ENCODE measurements around the gene ARPP21. TPM values are rescaled to one million over a fixed set of nuclear protein-coding genes. Genes with fewer than 3 reads are reported as not detected.

Gene ARPP21
- polyA plus RNA-seq, 1 of the 3 experiments (the other 2 are of a cell fraction): 1.6 TPM

DNA sequence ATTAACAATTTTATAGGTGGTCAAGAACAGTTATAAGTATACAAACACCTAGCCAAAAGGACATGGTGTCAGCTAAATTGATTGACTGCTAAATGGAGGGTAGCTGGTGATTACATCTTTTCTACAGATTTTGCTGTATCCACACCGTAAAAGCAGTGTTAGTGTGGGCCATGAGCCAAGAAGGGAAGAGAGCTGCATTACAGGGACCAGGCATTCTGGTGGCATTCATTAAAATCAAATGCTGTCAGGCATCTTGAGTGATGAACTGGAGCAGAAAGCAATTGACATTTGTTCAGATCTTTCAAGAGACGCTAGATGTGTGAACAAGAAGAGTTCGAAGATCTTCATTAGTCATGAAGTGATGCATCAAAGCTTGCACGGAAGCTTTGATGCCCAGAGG, 177.9 kb downstream of the ARPP21 start:
- H4K20me1 ChIP-seq (ENCODE audit: insufficient read depth): no peaks in the 10 kb centered on the region
- H3K36me3 ChIP-seq (replicated peaks in 1 of 2; ENCODE audit: control insufficient read depth in 1 of 2, insufficient read depth in 2 of 2, low read length in 1 of 2): no peaks in the 10 kb centered on the region
- no peak overlapping the region for H3K4me3 ChIP-seq (ENCODE audit: low read depth in 2 of 2, low read length in 1 of 2)
- H3K79me2 ChIP-seq (ENCODE audit: insufficient read depth): no peaks in the 10 kb centered on the region
- H3K9me2 ChIP-seq: no peaks in the 10 kb centered on the region
- no peaks in the 10 kb centered on the region for H3K27me3 ChIP-seq (ENCODE audit: insufficient read depth)
- H3K4me2 ChIP-seq: no peak overlapping the region
- H3K4me1 ChIP-seq (ENCODE audit: control insufficient read depth in 1 of 2, insufficient read depth in 2 of 2, low read depth in 1 of 2, low read length in 1 of 2): no peaks in the 10 kb centered on the region; a peak in 1 of 4 replicates
- peak; percentile 28 for DNase-seq
- 57% methylated on average over 4 of the region's 4 CpGs for WGBS (ENCODE audit: low lambda C conversion rate)
- TF ChIP-seq FOXM1 (IDR thresholded peaks at IDR 0.05; ENCODE audit: low read depth): no peak
- peak; percentile 66 for TF ChIP-seq GATA2 (CRISPR knock-in tag; IDR thresholded peaks at IDR 0.05)
- TF ChIP-seq FOXJ3 (CRISPR knock-in tag; IDR thresholded peaks at IDR 0.05): no peak
- TF ChIP-seq RXRA (IDR thresholded peaks at IDR 0.05; ENCODE audit: borderline replicate concordance, low read depth): no peak
- POLR2A ChIA-PET: no interaction called here
- H3K9me3 ChIP-seq: no peaks in the 10 kb centered on the region
- H3K9ac ChIP-seq: no peak overlapping the region
- CTCF ChIA-PET: no interaction called here
- no peaks in the 10 kb centered on the region for H3F3A ChIP-seq (replicated peaks; ENCODE audit: insufficient read depth)
- no peak overlapping the region for H2AFZ ChIP-seq (ENCODE audit: low read depth)
- H3K27ac ChIP-seq (ENCODE audit: low read depth in 2 of 2, low read length in 1 of 2): no peak overlapping the region

DNA sequence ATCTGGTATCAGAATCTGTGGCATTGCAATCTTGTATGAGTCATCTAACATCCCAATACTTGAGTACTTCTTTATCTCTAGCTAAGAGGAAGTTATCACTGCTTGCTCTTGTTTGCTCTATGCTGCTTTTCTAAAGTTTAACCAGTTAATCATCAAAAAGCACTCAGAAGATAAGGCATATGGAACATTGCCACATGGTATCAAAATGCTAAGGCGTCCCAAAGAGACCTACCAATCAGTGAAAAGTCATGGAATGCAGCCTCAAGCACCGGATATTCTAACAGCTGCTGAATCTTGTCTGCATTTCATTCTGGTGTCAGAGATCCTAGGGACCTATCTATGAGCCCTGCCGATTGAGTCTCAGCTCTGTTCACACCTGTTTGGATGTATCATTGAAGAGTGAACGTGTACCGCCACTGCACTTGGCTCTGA, 192.8 kb downstream of the ARPP21 start:
- Histone ChIP-seq H3F3A (replicated peaks; ENCODE audit: insufficient read depth) (no peaks in the 10 kb centered on the region), H3K9me3 (no peaks in the 10 kb centered on the region), H3K79me2 (ENCODE audit: insufficient read depth) (no peaks in the 10 kb centered on the region), H3K9me2 (no peaks in the 10 kb centered on the region), H3K36me3 (replicated peaks in 1 of 2; ENCODE audit: control insufficient read depth in 1 of 2, insufficient read depth in 2 of 2, low read length in 1 of 2) (no peaks in the 10 kb centered on the region), H3K4me2 (no peak overlapping the region), H3K9ac (no peak overlapping the region), H4K20me1 (ENCODE audit: insufficient read depth) (no peaks in the 10 kb centered on the region), H2AFZ (ENCODE audit: low read depth) (no peak overlapping the region), H3K4me3 (ENCODE audit: low read depth in 2 of 2, low read length in 1 of 2) (no peak overlapping the region), H3K27ac (ENCODE audit: low read depth in 2 of 2, low read length in 1 of 2) (no peak overlapping the region), H3K4me1 (ENCODE audit: control insufficient read depth in 1 of 2, insufficient read depth in 2 of 2, low read depth in 1 of 2, low read length in 1 of 2) (no peaks in the 10 kb centered on the region; a peak in 1 of 4 replicates), H3K27me3 (ENCODE audit: insufficient read depth) (no peaks in the 10 kb centered on the region)
- WGBS (ENCODE audit: low lambda C conversion rate): 67% methylated on average over 4 of the region's 5 CpGs
- DNase-seq: no peak
- ChIA-PET CTCF (no interaction called here), POLR2A (no interaction called here)
- TF ChIP-seq, protein P1, sequence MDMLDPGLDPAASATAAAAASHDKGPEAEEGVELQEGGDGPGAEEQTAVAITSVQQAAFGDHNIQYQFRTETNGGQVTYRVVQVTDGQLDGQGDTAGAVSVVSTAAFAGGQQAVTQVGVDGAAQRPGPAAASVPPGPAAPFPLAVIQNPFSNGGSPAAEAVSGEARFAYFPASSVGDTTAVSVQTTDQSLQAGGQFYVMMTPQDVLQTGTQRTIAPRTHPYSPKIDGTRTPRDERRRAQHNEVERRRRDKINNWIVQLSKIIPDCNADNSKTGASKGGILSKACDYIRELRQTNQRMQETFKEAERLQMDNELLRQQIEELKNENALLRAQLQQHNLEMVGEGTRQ (IDR thresholded peaks at IDR 0.05; ENCODE audit: borderline replicate concordance, low read depth, low read length): no peak
- no peak for TF ChIP-seq RFX5 (IDR thresholded peaks at IDR 0.05; ENCODE audit: low read length)
- TF ChIP-seq TCF12 (IDR thresholded peaks at IDR 0.05): no peak
- TF ChIP-seq, protein P2, sequence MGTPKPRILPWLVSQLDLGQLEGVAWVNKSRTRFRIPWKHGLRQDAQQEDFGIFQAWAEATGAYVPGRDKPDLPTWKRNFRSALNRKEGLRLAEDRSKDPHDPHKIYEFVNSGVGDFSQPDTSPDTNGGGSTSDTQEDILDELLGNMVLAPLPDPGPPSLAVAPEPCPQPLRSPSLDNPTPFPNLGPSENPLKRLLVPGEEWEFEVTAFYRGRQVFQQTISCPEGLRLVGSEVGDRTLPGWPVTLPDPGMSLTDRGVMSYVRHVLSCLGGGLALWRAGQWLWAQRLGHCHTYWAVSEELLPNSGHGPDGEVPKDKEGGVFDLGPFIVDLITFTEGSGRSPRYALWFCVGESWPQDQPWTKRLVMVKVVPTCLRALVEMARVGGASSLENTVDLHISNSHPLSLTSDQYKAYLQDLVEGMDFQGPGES (IDR thresholded peaks at IDR 0.05; ENCODE audit: low read depth, low read length): no peak
- no peak for TF ChIP-seq NFIC (IDR thresholded peaks at IDR 0.05; ENCODE audit: borderline replicate concordance)
- TF ChIP-seq, protein P3, sequence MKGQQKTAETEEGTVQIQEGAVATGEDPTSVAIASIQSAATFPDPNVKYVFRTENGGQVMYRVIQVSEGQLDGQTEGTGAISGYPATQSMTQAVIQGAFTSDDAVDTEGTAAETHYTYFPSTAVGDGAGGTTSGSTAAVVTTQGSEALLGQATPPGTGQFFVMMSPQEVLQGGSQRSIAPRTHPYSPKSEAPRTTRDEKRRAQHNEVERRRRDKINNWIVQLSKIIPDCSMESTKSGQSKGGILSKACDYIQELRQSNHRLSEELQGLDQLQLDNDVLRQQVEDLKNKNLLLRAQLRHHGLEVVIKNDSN (IDR thresholded peaks at IDR 0.05; ENCODE audit: borderline replicate concordance, low read depth): no peak
- TF ChIP-seq EZH2phosphoT487 (IDR thresholded peaks at IDR 0.05; ENCODE audit: borderline replicate concordance, low read depth): no peak
- TF ChIP-seq MEF2A (IDR thresholded peaks at IDR 0.05; ENCODE audit: borderline replicate concordance, low read depth): no peak
- TF ChIP-seq, protein P4, sequence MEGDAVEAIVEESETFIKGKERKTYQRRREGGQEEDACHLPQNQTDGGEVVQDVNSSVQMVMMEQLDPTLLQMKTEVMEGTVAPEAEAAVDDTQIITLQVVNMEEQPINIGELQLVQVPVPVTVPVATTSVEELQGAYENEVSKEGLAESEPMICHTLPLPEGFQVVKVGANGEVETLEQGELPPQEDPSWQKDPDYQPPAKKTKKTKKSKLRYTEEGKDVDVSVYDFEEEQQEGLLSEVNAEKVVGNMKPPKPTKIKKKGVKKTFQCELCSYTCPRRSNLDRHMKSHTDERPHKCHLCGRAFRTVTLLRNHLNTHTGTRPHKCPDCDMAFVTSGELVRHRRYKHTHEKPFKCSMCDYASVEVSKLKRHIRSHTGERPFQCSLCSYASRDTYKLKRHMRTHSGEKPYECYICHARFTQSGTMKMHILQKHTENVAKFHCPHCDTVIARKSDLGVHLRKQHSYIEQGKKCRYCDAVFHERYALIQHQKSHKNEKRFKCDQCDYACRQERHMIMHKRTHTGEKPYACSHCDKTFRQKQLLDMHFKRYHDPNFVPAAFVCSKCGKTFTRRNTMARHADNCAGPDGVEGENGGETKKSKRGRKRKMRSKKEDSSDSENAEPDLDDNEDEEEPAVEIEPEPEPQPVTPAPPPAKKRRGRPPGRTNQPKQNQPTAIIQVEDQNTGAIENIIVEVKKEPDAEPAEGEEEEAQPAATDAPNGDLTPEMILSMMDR (IDR thresholded peaks at IDR 0.05): no peak
- TF ChIP-seq RCOR1 (IDR thresholded peaks at IDR 0.05; ENCODE audit: low read length): no peak
- TF ChIP-seq FOSL2 (IDR thresholded peaks at IDR 0.05; ENCODE audit: borderline replicate concordance, low read depth): no peak
- no peak for TF ChIP-seq RAD21 (IDR thresholded peaks at IDR 0.05; ENCODE audit: low read length)
- TF ChIP-seq SIN3A (IDR thresholded peaks at IDR 0.05; ENCODE audit: borderline replicate concordance, low read depth, low read length): no peak
- no peak for TF ChIP-seq POLR2AphosphoS5 (IDR thresholded peaks at IDR 0.05; ENCODE audit: low read depth, low read length)
- TF ChIP-seq, protein P5, sequence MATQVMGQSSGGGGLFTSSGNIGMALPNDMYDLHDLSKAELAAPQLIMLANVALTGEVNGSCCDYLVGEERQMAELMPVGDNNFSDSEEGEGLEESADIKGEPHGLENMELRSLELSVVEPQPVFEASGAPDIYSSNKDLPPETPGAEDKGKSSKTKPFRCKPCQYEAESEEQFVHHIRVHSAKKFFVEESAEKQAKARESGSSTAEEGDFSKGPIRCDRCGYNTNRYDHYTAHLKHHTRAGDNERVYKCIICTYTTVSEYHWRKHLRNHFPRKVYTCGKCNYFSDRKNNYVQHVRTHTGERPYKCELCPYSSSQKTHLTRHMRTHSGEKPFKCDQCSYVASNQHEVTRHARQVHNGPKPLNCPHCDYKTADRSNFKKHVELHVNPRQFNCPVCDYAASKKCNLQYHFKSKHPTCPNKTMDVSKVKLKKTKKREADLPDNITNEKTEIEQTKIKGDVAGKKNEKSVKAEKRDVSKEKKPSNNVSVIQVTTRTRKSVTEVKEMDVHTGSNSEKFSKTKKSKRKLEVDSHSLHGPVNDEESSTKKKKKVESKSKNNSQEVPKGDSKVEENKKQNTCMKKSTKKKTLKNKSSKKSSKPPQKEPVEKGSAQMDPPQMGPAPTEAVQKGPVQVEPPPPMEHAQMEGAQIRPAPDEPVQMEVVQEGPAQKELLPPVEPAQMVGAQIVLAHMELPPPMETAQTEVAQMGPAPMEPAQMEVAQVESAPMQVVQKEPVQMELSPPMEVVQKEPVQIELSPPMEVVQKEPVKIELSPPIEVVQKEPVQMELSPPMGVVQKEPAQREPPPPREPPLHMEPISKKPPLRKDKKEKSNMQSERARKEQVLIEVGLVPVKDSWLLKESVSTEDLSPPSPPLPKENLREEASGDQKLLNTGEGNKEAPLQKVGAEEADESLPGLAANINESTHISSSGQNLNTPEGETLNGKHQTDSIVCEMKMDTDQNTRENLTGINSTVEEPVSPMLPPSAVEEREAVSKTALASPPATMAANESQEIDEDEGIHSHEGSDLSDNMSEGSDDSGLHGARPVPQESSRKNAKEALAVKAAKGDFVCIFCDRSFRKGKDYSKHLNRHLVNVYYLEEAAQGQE (IDR thresholded peaks at IDR 0.05; ENCODE audit: low read depth, low read length): no peak
- no peak for TF ChIP-seq GABPA (IDR thresholded peaks at IDR 0.05; ENCODE audit: low read depth)
- no peak for TF ChIP-seq EP300 (IDR thresholded peaks at IDR 0.05; ENCODE audit: borderline replicate concordance in 1 of 2, low read depth in 1 of 2, low read length in 1 of 2)
- no peak for TF ChIP-seq YY1 (IDR thresholded peaks at IDR 0.05; ENCODE audit: low read depth)

Data from SK-N-SH (cell line).